Measurements from ENCODE around the gene NT5DC2.

Gene NT5DC2

DNA sequence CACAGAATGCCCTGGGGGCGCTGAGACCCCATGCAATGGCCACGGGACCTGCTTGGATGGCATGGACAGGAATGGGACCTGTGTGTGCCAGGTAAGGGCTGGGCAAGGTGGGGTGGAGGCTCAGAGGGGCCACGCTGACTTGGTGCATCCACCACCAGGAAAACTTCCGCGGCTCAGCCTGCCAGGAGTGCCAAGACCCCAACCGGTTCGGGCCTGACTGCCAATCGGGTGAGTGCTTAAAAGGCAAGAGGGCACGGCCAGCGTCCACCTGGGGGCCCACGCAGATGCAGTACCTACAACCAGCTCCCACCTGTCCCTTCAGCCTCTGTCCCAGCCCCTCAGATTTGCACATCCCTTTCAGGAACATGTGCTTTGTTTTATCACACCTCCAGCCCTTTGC is 31.7 kb downstream of the NT5DC2 start:
- Histone ChIP-seq H3K9me3 (ENCODE audit: insufficient read depth, low read length, severe bottlenecking) (no peaks in the 10 kb centered on the region), H3K4me2 (ENCODE audit: insufficient read depth, low read length) (no peak overlapping the region)

DNA sequence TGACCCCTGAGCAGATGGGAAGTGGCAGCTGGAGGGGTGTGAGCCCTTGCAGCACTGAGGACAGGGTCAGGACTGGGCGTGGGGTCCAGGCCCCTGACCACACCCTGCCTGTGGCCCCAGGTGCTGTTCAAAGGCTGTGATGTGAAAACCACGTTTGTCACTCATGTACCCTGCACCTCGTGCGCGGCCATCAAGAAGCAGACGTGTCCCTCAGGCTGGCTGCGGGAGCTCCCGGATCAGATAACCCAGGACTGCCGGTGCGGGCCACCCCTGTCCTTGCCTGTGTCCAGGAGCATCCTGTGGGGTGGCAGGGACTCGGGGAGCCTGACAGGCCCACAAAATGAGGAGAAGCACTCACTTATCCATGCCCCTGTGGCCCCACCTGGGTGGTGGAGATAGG is 32.6 kb downstream of the NT5DC2 start:
- Histone ChIP-seq H4K20me1 (ENCODE audit: insufficient read depth, low read length) (no peaks in the 10 kb centered on the region), H3K4me1 (ENCODE audit: insufficient read depth, low read length) (no peaks in the 10 kb centered on the region), H3K9me3 (ENCODE audit: insufficient read depth, low read length, severe bottlenecking) (no peaks in the 10 kb centered on the region)

More for the DNA sequence above, 31.7 kb downstream of the NT5DC2 start:
- no peaks in the 10 kb centered on the region for H3K79me2 ChIP-seq (ENCODE audit: insufficient read depth, low read length)
- H3K36me3 ChIP-seq (ENCODE audit: insufficient read depth, low read length), result no peaks in the 10 kb centered on the region
- H4K20me1 ChIP-seq (ENCODE audit: insufficient read depth, low read length), result no peaks in the 10 kb centered on the region
- no peaks in the 10 kb centered on the region for H3K27me3 ChIP-seq (ENCODE audit: insufficient read depth, low read length, poor library complexity)
- H3K9ac ChIP-seq (ENCODE audit: low read depth, low read length), result no peak overlapping the region
- ATAC-seq (ENCODE audit: insufficient read depth, low read depth), result no peak
- no peak overlapping the region for H3K27ac ChIP-seq (ENCODE audit: low read length)
- no peak overlapping the region for H2AFZ ChIP-seq (ENCODE audit: low read depth, low read length)
- no peak for TF ChIP-seq EZH2 (IDR thresholded peaks at IDR 0.05; ENCODE audit: borderline replicate concordance, low read depth, low read length, severe bottlenecking)
- TF ChIP-seq, protein P1, sequence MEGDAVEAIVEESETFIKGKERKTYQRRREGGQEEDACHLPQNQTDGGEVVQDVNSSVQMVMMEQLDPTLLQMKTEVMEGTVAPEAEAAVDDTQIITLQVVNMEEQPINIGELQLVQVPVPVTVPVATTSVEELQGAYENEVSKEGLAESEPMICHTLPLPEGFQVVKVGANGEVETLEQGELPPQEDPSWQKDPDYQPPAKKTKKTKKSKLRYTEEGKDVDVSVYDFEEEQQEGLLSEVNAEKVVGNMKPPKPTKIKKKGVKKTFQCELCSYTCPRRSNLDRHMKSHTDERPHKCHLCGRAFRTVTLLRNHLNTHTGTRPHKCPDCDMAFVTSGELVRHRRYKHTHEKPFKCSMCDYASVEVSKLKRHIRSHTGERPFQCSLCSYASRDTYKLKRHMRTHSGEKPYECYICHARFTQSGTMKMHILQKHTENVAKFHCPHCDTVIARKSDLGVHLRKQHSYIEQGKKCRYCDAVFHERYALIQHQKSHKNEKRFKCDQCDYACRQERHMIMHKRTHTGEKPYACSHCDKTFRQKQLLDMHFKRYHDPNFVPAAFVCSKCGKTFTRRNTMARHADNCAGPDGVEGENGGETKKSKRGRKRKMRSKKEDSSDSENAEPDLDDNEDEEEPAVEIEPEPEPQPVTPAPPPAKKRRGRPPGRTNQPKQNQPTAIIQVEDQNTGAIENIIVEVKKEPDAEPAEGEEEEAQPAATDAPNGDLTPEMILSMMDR (IDR thresholded peaks at IDR 0.05; ENCODE audit: borderline replicate concordance, extremely low read depth, low read length, poor library complexity, severe bottlenecking), result no peak
- no peaks in the 10 kb centered on the region for H3K4me1 ChIP-seq (ENCODE audit: insufficient read depth, low read length)
- no peak for DNase-seq
- no peak overlapping the region for H3K4me3 ChIP-seq (ENCODE audit: low read depth in 1 of 2, low read length in 2 of 2)

DNA sequence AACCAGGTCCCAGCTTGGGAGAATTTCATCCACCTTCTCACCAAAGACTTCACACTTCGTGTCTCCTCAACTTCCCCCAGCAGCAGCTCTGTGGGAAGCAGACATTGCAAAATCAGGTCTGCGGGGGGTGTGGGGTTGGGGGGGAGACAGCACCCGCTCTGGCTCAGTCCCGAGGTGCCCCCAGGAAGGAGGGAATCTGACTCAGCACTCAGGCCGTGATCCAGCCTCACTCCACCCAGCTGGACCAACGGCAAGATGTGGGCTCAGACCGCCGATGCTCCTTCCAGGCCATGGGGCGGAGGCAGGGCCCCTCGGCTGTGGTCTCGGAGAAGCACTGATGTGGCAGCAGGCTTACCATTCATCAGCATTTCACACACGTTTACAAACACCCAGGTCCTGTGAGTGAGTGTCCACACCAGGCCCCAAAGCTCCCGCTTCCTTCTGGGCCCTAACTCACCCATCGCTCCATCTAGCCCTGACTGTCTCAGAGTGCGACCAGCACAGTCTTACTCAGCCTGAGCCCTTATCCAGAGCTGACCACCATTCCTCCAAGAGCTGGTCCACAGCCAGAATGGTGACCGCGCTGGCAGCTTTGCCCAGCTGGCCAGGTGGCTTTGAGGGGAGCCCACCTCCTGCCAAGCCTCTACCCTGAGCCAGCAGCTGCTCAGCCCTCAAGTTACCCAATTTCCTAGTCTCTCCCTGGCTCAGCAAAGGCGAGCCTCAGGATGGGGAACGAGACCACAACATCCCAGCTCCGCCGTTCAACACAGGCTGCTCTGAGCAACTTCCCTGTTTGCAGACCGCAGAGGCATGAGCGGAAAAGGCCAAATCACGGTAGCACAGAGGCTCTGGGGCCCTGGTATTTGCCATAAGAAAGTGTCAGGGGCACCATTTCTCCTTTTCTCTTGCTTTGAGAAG is 35.3 kb downstream of the NT5DC2 start:
- Histone ChIP-seq H3K9ac (ENCODE audit: low read depth, low read length) (no peak overlapping the region), H3K4me2 (ENCODE audit: insufficient read depth, low read length) (no peak overlapping the region), H3K27me3 (ENCODE audit: insufficient read depth, low read length, poor library complexity) (no peaks in the 10 kb centered on the region), H3K4me1 (ENCODE audit: insufficient read depth, low read length) (no peaks in the 10 kb centered on the region), H4K20me1 (ENCODE audit: insufficient read depth, low read length) (peaks cover 5% of the 10 kb centered on the region), H3K9me3 (ENCODE audit: insufficient read depth, low read length, severe bottlenecking) (no peaks in the 10 kb centered on the region), H3K4me3 (ENCODE audit: low read depth in 1 of 2, low read length in 2 of 2) (no peak overlapping the region), H3K79me2 (ENCODE audit: insufficient read depth, low read length) (no peaks in the 10 kb centered on the region), H3K27ac (ENCODE audit: low read length) (no peak overlapping the region), H2AFZ (ENCODE audit: low read depth, low read length) (no peak overlapping the region), H3K36me3 (ENCODE audit: insufficient read depth, low read length) (peaks cover 2% of the 10 kb centered on the region; the same call in 1 of the 2 replicates)
- no peak for DNase-seq
- TF ChIP-seq EZH2 (IDR thresholded peaks at IDR 0.05; ENCODE audit: borderline replicate concordance, low read depth, low read length, severe bottlenecking), result no peak
- TF ChIP-seq, protein P1 (IDR thresholded peaks at IDR 0.05; ENCODE audit: borderline replicate concordance, extremely low read depth, low read length, poor library complexity, severe bottlenecking), result no peak
- ATAC-seq (ENCODE audit: insufficient read depth, low read depth), result no peak

More for the DNA sequence above, 32.6 kb downstream of the NT5DC2 start:
- H3K4me2 ChIP-seq (ENCODE audit: insufficient read depth, low read length), result no peak overlapping the region
- ATAC-seq (ENCODE audit: insufficient read depth, low read depth), result no peak
- no peaks in the 10 kb centered on the region for H3K79me2 ChIP-seq (ENCODE audit: insufficient read depth, low read length)
- TF ChIP-seq EZH2 (IDR thresholded peaks at IDR 0.05; ENCODE audit: borderline replicate concordance, low read depth, low read length, severe bottlenecking), result no peak
- TF ChIP-seq, protein P1 (IDR thresholded peaks at IDR 0.05; ENCODE audit: borderline replicate concordance, extremely low read depth, low read length, poor library complexity, severe bottlenecking), result no peak
- H3K4me3 ChIP-seq (ENCODE audit: low read depth in 1 of 2, low read length in 2 of 2), result no peak overlapping the region
- no peaks in the 10 kb centered on the region for H3K36me3 ChIP-seq (ENCODE audit: insufficient read depth, low read length)
- no peak overlapping the region for H2AFZ ChIP-seq (ENCODE audit: low read depth, low read length)
- no peak overlapping the region for H3K27ac ChIP-seq (ENCODE audit: low read length)
- H3K9ac ChIP-seq (ENCODE audit: low read depth, low read length), result no peak overlapping the region
- no peaks in the 10 kb centered on the region for H3K27me3 ChIP-seq (ENCODE audit: insufficient read depth, low read length, poor library complexity)
- DNase-seq, result no peak
